Neural progenitor cell (in vitro differentiated cells): ENCODE results near the gene DUS3L. TPM values are rescaled to one million over a fixed set of nuclear protein-coding genes. Genes with fewer than 3 reads are reported as not detected.

ENCODE experiments used
- DNase-seq: peaks from one replicate; pipeline ENCODE4 v3.0.0-alpha.2; 2016; ENCODE audit warnings: low spot score
- H2AFZ ChIP-seq: fragments of 200-600 bp; sonication (generic); replicated peaks from 2 replicates; pipeline ENCODE4 v1.6.1; 2016; ENCODE audit warnings: antibody characterized with exemption
- H3F3A ChIP-seq: fragments of 200-600 bp; sonication (generic); 2 replicates; pipeline ENCODE4 v1.6.1; 2016; ENCODE audit warnings: antibody characterized with exemption, low read depth
- H3K27ac ChIP-seq: fragments of 200-600 bp; sonication (generic); 2 replicates; pipeline ENCODE4 v1.5.1; 2016; ENCODE audit warnings: mild to moderate bottlenecking
- H3K27me3 ChIP-seq: fragments of 200-600 bp; sonication (generic); 2 replicates; pipeline ENCODE4 v1.6.1; 2016; ENCODE audit warnings: mild to moderate bottlenecking, moderate library complexity
- H3K36me3 ChIP-seq: fragments of 200-600 bp; sonication (generic); 2 replicates; pipeline ENCODE4 v1.5.1; 2016
- H3K4me1 ChIP-seq: fragments of 200-600 bp; sonication (generic); 2 replicates; pipeline ENCODE4 v1.6.1; 2016; ENCODE audit warnings: mixed run types
- H3K4me2 ChIP-seq: fragments of 200-600 bp; sonication (generic); 2 replicates; pipeline ENCODE4 v1.6.1; 2016
- H3K4me3 ChIP-seq: fragments of 200-600 bp; sonication (generic); 2 replicates; pipeline ENCODE4 v1.5.1; 2016
- H3K79me2 ChIP-seq: fragments of 200-600 bp; sonication (generic); 2 replicates; pipeline ENCODE4 v1.6.1; 2016; ENCODE audit warnings: low read depth
- H3K9ac ChIP-seq: fragments of 200-600 bp; sonication (generic); 2 replicates; pipeline ENCODE4 v1.6.1; 2016
- H3K9me3 ChIP-seq: fragments of 200-600 bp; sonication (generic); 2 replicates; pipeline ENCODE4 v1.5.1; 2016; ENCODE audit warnings: low read depth
- H4K20me1 ChIP-seq: fragments of 200-600 bp; sonication (generic); 2 replicates; pipeline ENCODE4 v1.6.1; 2016; ENCODE audit warnings: low read depth
- H3K27ac Mint-ChIP-seq: 3 replicates; pipeline ENCODE4 v1.8.0; 2021; ENCODE audit warnings: mixed read lengths
- H3K27me3 Mint-ChIP-seq: 2 replicates; pipeline ENCODE4 v1.8.0; 2022; ENCODE audit warnings: low read depth, mild to moderate bottlenecking, inconsistent platforms, moderate library complexity, mixed read lengths; ENCODE audit not compliant: insufficient read depth
- H3K36me3 Mint-ChIP-seq: 3 replicates; pipeline ENCODE4 v1.8.0; 2021; ENCODE audit warnings: mixed read lengths
- H3K4me1 Mint-ChIP-seq: 3 replicates; pipeline ENCODE4 v1.8.0; 2021; ENCODE audit warnings: mixed read lengths
- H3K4me3 Mint-ChIP-seq: 3 replicates; pipeline ENCODE4 v1.8.0; 2021; ENCODE audit warnings: mild to moderate bottlenecking, moderate library complexity, mixed read lengths
- H3K9me3 Mint-ChIP-seq: 3 replicates; pipeline ENCODE4 v1.8.0; 2020; ENCODE audit warnings: mixed read lengths
- EZH2 ChIP-seq: fragments of 200-600 bp; sonication (generic); IDR thresholded peaks from 2 replicates; pipeline ENCODE4 v1.6.1; 2017; ENCODE audit warnings: antibody characterized with exemption, mild to moderate bottlenecking, moderate library complexity
- EZH2phosphoT487 ChIP-seq: fragments of 200-600 bp; sonication (generic); IDR thresholded peaks from 2 replicates; pipeline ENCODE4 v1.6.1; 2017; ENCODE audit warnings: antibody characterized with exemption
- total RNA-seq: library from RNA; depleted of rRNA; stranded (reverse); fragments of >200 nt; gene quantifications from 2 replicates; pipeline ENCODE4 v1.2.3, GENCODE V29; 2015; ENCODE audit warnings: low replicate concordance
- TF ChIP-seq, protein P1 (sequence below): fragments of 200-600 bp; sonication (generic); IDR thresholded peaks from 2 replicates; pipeline ENCODE4 v1.5.1; 2017; ENCODE audit warnings: antibody characterized with exemption, mild to moderate bottlenecking

DUS3L gene
- total RNA-seq, 1 donor from 2014 or later, result 20.7 TPM

DNA sequence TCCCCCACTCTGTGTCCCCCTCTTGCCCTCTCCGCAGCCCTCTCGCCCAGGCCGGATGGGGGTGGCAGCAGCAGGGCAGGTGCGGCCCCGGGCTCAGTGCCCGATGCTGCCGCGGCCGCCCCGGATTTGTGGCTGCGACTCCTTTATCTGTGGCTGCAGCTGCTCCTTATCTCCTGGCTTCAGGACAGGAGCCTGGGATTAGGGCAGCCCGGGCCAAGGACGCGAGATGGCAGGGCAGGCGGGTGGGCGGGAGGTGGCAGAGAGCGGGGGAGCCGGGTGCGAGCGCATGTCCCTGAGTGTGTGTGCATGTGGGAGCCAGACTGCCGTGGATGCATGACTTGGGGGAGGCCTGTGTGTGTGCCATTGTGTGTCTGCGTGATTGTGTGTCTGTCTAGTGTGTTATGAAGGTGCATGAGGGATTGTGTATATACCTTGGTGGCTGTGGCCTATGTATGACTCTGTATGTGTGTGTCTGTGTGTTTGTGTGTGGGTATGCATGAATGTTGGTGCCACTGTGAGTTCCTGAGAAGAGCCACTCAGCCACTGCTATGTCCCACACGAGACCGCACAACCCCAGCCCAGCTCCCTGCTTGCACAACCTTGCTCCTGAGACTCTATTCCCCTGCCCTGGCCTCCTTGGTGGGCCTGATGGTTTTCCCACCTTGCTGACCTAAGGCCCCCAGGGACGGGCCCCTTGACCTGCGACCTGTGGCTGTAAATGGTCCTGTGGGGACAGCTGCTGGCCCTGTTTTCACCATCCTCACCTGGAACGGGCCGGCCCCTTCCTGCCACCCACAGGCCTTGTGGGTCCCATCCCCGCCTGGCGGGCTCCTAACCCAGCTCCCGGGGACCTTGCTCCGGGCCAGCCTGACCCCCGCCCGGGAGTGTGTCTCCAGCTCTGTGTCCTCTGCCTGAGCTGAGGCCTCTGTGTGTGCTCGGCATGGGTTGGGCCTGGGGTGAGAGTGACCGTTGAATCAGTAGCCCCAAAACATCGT is 8.6 kb upstream of the DUS3L start:
- no peaks in the 10 kb centered on the region for H3K36me3 ChIP-seq
- no peaks in the 10 kb centered on the region for H3K36me3 Mint-ChIP-seq
- H3K27me3 ChIP-seq, result peaks cover 27% of the 10 kb centered on the region
- TF ChIP-seq, protein P1, sequence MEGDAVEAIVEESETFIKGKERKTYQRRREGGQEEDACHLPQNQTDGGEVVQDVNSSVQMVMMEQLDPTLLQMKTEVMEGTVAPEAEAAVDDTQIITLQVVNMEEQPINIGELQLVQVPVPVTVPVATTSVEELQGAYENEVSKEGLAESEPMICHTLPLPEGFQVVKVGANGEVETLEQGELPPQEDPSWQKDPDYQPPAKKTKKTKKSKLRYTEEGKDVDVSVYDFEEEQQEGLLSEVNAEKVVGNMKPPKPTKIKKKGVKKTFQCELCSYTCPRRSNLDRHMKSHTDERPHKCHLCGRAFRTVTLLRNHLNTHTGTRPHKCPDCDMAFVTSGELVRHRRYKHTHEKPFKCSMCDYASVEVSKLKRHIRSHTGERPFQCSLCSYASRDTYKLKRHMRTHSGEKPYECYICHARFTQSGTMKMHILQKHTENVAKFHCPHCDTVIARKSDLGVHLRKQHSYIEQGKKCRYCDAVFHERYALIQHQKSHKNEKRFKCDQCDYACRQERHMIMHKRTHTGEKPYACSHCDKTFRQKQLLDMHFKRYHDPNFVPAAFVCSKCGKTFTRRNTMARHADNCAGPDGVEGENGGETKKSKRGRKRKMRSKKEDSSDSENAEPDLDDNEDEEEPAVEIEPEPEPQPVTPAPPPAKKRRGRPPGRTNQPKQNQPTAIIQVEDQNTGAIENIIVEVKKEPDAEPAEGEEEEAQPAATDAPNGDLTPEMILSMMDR, result no peak
- no peak for TF ChIP-seq EZH2
- TF ChIP-seq EZH2phosphoT487, result no peak
- peak overlapping the region; percentile 94 for H3K27ac Mint-ChIP-seq
- H3K4me3 ChIP-seq, result no peak overlapping the region
- no peaks in the 10 kb centered on the region for H3K79me2 ChIP-seq
- DNase-seq, result no peak
- peaks cover 21% of the 10 kb centered on the region for H3K27me3 Mint-ChIP-seq
- peaks cover 16% of the 10 kb centered on the region for H3F3A ChIP-seq
- H3K9ac ChIP-seq, result no peak overlapping the region
- H3K9me3 Mint-ChIP-seq, result no peaks in the 10 kb centered on the region
- H3K9me3 ChIP-seq, result no peaks in the 10 kb centered on the region
- H3K27ac ChIP-seq, result no peak overlapping the region
- no peak overlapping the region for H3K4me2 ChIP-seq
- H3K4me1 ChIP-seq, result no peaks in the 10 kb centered on the region
- peaks cover 27% of the 10 kb centered on the region for H3K4me1 Mint-ChIP-seq
- H3K4me3 Mint-ChIP-seq, result peak overlapping the region; percentile 31
- H2AFZ ChIP-seq, result no peak overlapping the region
- H4K20me1 ChIP-seq, result no peaks in the 10 kb centered on the region

DNA sequence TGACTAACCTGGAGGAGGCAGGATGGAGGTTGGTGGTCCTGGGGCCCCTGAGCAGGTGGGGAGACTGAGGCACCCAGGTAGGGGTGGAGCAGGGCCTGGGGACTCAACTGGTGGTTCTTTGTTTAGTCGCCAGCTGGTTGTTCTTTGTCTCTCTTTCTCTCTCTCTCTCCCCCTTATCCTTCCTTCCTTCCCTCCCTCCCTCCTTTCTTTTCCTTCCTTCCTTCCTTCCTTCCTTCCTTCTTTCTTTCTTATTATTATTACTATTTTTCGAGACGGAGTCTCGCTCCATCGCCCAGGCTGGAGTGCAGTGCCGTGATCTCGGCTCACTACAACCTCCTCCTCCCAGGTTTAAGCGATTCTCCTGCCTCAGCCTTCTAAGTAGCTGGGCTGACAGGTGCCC is 7.3 kb upstream of the DUS3L start:
- H4K20me1 ChIP-seq, result no peaks in the 10 kb centered on the region
- H2AFZ ChIP-seq, result no peak overlapping the region
- Mint-ChIP-seq H3K9me3 (no peaks in the 10 kb centered on the region), H3K4me1 (peaks cover 19% of the 10 kb centered on the region), H3K27me3 (peaks cover 14% of the 10 kb centered on the region), H3K36me3 (no peaks in the 10 kb centered on the region), H3K27ac (no peak overlapping the region), H3K4me3 (no peak overlapping the region)
- no peaks in the 10 kb centered on the region for H3K4me1 ChIP-seq
- H3K4me3 ChIP-seq, result no peak overlapping the region
- no peak for TF ChIP-seq EZH2phosphoT487
- TF ChIP-seq, protein P1, result no peak
- TF ChIP-seq EZH2, result no peak
- peaks cover 18% of the 10 kb centered on the region for H3K27me3 ChIP-seq
- no peaks in the 10 kb centered on the region for H3K36me3 ChIP-seq
- H3K27ac ChIP-seq, result no peak overlapping the region
- DNase-seq, result no peak
- H3K79me2 ChIP-seq, result no peaks in the 10 kb centered on the region
- no peaks in the 10 kb centered on the region for H3K9me3 ChIP-seq
- H3F3A ChIP-seq, result peaks cover 12% of the 10 kb centered on the region
- no peak overlapping the region for H3K9ac ChIP-seq
- no peak overlapping the region for H3K4me2 ChIP-seq

GRCh38 chr19:5795382-5795919 is 4.5 kb upstream of the DUS3L start:
- H3F3A ChIP-seq, result peaks cover 20% of the 10 kb centered on the region
- H3K27me3 Mint-ChIP-seq, result peaks cover 10% of the 10 kb centered on the region
- peaks cover under 1% of the 10 kb centered on the region for H3K36me3 Mint-ChIP-seq
- no peak overlapping the region for H3K27ac ChIP-seq
- H3K4me3 Mint-ChIP-seq, result no peak overlapping the region
- DNase-seq, result no peak
- no peak overlapping the region for H3K4me2 ChIP-seq
- H3K4me1 Mint-ChIP-seq, result peaks cover 12% of the 10 kb centered on the region
- no peaks in the 10 kb centered on the region for H4K20me1 ChIP-seq
- H3K36me3 ChIP-seq, result no peaks in the 10 kb centered on the region
- H3K9me3 Mint-ChIP-seq, result no peaks in the 10 kb centered on the region
- H3K9me3 ChIP-seq, result no peaks in the 10 kb centered on the region
- H3K79me2 ChIP-seq, result no peaks in the 10 kb centered on the region
- H2AFZ ChIP-seq, result no peak overlapping the region
- no peak overlapping the region for H3K27ac Mint-ChIP-seq
- TF ChIP-seq EZH2 (no peak), EZH2phosphoT487 (no peak)
- TF ChIP-seq, protein P1, result no peak
- no peak overlapping the region for H3K4me3 ChIP-seq
- no peaks in the 10 kb centered on the region for H3K27me3 ChIP-seq
- H3K4me1 ChIP-seq, result no peaks in the 10 kb centered on the region
- no peak overlapping the region for H3K9ac ChIP-seq
